DMS153 (cell line): ENCODE measurements around the gene RASSF7.

ENCODE experiments used
- DNase-seq: peaks from one replicate; lab custom pipeline; 2025; lab: John Stamatoyannopoulos, UW

The RASSF7 gene

GRCh38 chr11:532986-533585 lies 27.7 kb upstream of the RASSF7 start:
- DNase-seq = no peak

- DNase-seq = no peak
Measured at GRCh38 chr11:533586-534395, 27.0 kb upstream of the RASSF7 start.

- DNase-seq = peak; percentile 29
Measured at GRCh38 chr11:534396-535209, 26.2 kb upstream of the RASSF7 start.

- no peak for DNase-seq
Measured at GRCh38 chr11:535210-535518, 25.6 kb upstream of the RASSF7 start.

- peak; percentile 82 for DNase-seq
Measured at GRCh38 chr11:535519-536454, 25.0 kb upstream of the RASSF7 start, which contains the start of gene HRAS. HRAS (minus strand) TSS chr11:535576.

- peak; percentile 93 for DNase-seq
Measured at GRCh38 chr11:536841-537621, 23.7 kb upstream of the RASSF7 start, which contains the start of gene LRRC56. LRRC56 (plus strand) TSS chr11:537527; CDS start chr11:540685, 3,158 bp downstream.

GRCh38 chr11:537622-538430 lies 22.9 kb upstream of the RASSF7 start:
- DNase-seq = no peak

GRCh38 chr11:538431-539051 lies 22.2 kb upstream of the RASSF7 start:
- DNase-seq = no peak

- DNase-seq = no peak
Measured at GRCh38 chr11:539971-540481, 20.7 kb upstream of the RASSF7 start.

- DNase-seq = no peak
Measured at GRCh38 chr11:540583-541432, 20.0 kb upstream of the RASSF7 start.

- no peak for DNase-seq
Measured at GRCh38 chr11:541433-541885, 19.3 kb upstream of the RASSF7 start.

- no peak for DNase-seq
Measured at GRCh38 chr11:544817-545166, 16.0 kb upstream of the RASSF7 start.

GRCh38 chr11:545171-545570 lies 15.6 kb upstream of the RASSF7 start:
- DNase-seq = no peak

GRCh38 chr11:548700-549603 lies 11.8 kb upstream of the RASSF7 start:
- no peak for DNase-seq

GRCh38 chr11:550021-550745 lies 10.6 kb upstream of the RASSF7 start:
- DNase-seq = no peak

GRCh38 chr11:550746-551085 lies 10.1 kb upstream of the RASSF7 start:
- no peak for DNase-seq

- DNase-seq = no peak
Measured at GRCh38 chr11:551131-551530, 9.6 kb upstream of the RASSF7 start.
